ENCODE results near the gene IL18. TPM values are rescaled to one million over a fixed set of nuclear protein-coding genes. Genes with fewer than 3 reads are reported as not detected.

IL18 gene
- total RNA-seq, 1 experiment from 2014 or later: 0.31 TPM

DNA sequence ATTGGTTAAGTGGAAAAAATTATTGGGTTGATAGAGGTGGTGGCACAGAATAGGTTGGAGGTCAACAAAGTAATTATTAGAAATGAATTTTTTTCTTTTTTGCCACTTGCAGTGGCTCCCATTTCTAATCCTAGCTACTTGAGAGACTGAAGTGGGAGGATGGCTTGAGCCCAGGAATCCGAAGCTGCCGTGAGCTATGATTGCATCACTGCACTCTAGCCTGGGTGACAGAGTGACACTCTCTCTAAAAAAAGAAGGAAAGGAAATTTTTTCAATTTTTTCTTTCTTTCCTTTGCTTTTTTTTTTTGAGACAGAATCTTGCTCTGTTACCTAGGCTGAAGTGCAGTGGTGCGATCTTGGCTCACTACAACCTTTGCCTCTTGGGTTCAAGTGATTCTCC is 9.3 kb upstream of the IL18 start:
- DNase-seq: no peak
- H3K27me3 Mint-ChIP-seq (ENCODE audit: low read depth): peaks cover 2% of the 10 kb centered on the region
- H3K4me3 Mint-ChIP-seq: no peak overlapping the region

More for the DNA sequence above, 9.3 kb upstream of the IL18 start:
- H2BK120ac ChIP-seq (ENCODE audit: low read depth, low read length, poor library complexity, severe bottlenecking): no peak overlapping the region
- no peaks in the 10 kb centered on the region for H3K79me1 ChIP-seq (ENCODE audit: insufficient read depth, low read depth, low read length, poor library complexity, severe bottlenecking)
- no peak overlapping the region for H4K8ac ChIP-seq (replicated peaks; ENCODE audit: insufficient read length, low read depth, low read length)
- no peak overlapping the region for H2BK12ac ChIP-seq (ENCODE audit: insufficient read length, low read depth, low read length)
- no peaks in the 10 kb centered on the region for H3K4me1 ChIP-seq (ENCODE audit: insufficient read depth, low read length)
- no peak overlapping the region for H4K91ac ChIP-seq (ENCODE audit: insufficient read length, low read depth, low read length)
- no peak overlapping the region for H3K18ac ChIP-seq (ENCODE audit: insufficient read length, low read depth, low read length)
- H3K27me3 ChIP-seq (ENCODE audit: insufficient read depth, low read length): no peaks in the 10 kb centered on the region
- no peak overlapping the region for H3K4me2 ChIP-seq (ENCODE audit: insufficient read depth, insufficient read length, low read length)
- H3K14ac ChIP-seq (ENCODE audit: insufficient read depth, low read length): no peak overlapping the region
- Mint-ChIP-seq H3K9me3 (no peaks in the 10 kb centered on the region), H3K27ac (no peak overlapping the region), H3K36me3 (ENCODE audit: insufficient read depth in 1 of 3, low read depth in 3 of 3) (no peaks in the 10 kb centered on the region), H3K4me1 (0 out of 4 replicates have a peak, but pooled peaks cover 0 to 2% of the 10 kb centered on the region in 2 experiments)
- no peak overlapping the region for H3K56ac ChIP-seq (ENCODE audit: insufficient read length, low read depth, low read length)
- no peak overlapping the region for H2AFZ ChIP-seq (ENCODE audit: low read length)
- no peak overlapping the region for H2BK20ac ChIP-seq (ENCODE audit: low read depth, low read length, poor library complexity, severe bottlenecking)
- WGBS (ENCODE audit: extremely low coverage, insufficient read length, low lambda C conversion rate): no CpG with 5 or more reads among the region's 3 CpGs
- H2AK5ac ChIP-seq (ENCODE audit: insufficient read length, low read length): no peak overlapping the region
- H3K23me2 ChIP-seq (ENCODE audit: insufficient read length, low read depth, low read length, poor library complexity, severe bottlenecking): no peaks in the 10 kb centered on the region
- H3K9ac ChIP-seq (ENCODE audit: extremely low read depth, insufficient read length, low read length): no peak overlapping the region
- H2BK5ac ChIP-seq (ENCODE audit: insufficient read length, low read length): no peak overlapping the region
- no peak overlapping the region for H3K23ac ChIP-seq (ENCODE audit: insufficient read length, low read depth, low read length)
- no peak overlapping the region for H3K27ac ChIP-seq (ENCODE audit: insufficient read length, low read depth, low read length)
- no peak overlapping the region for H3T11ph ChIP-seq (ENCODE audit: low read length)
- H2BK15ac ChIP-seq (ENCODE audit: low read depth, low read length): no peak overlapping the region
- TF ChIP-seq, protein P1, sequence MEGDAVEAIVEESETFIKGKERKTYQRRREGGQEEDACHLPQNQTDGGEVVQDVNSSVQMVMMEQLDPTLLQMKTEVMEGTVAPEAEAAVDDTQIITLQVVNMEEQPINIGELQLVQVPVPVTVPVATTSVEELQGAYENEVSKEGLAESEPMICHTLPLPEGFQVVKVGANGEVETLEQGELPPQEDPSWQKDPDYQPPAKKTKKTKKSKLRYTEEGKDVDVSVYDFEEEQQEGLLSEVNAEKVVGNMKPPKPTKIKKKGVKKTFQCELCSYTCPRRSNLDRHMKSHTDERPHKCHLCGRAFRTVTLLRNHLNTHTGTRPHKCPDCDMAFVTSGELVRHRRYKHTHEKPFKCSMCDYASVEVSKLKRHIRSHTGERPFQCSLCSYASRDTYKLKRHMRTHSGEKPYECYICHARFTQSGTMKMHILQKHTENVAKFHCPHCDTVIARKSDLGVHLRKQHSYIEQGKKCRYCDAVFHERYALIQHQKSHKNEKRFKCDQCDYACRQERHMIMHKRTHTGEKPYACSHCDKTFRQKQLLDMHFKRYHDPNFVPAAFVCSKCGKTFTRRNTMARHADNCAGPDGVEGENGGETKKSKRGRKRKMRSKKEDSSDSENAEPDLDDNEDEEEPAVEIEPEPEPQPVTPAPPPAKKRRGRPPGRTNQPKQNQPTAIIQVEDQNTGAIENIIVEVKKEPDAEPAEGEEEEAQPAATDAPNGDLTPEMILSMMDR (conservative IDR thresholded peaks at IDR 0.05): no peak
- H3K9me3 ChIP-seq (ENCODE audit: control insufficient read depth, low read depth, low read length): no peaks in the 10 kb centered on the region
- H3K4ac ChIP-seq (ENCODE audit: low read depth, low read length): no peak overlapping the region
- no peak overlapping the region for H4K5ac ChIP-seq (ENCODE audit: insufficient read length, low read depth, low read length)
- no peaks in the 10 kb centered on the region for H4K20me1 ChIP-seq (ENCODE audit: control insufficient read depth, insufficient read depth, insufficient read length)
- H3K79me2 ChIP-seq (ENCODE audit: insufficient read depth, low read length): no peaks in the 10 kb centered on the region

Measured in H9 (cell line).